ENCODE measurements around the gene DOCK1. TPM values are rescaled to one million over a fixed set of nuclear protein-coding genes. Genes with fewer than 3 reads are reported as not detected.

The DOCK1 gene
- total RNA-seq, 1 experiment from 2014 or later = 22.7 TPM

GRCh38 chr10:127343821-127344220 is 438.6 kb downstream of the DOCK1 start:
- in situ Hi-C loops (cut with HindIII; ENCODE audit: low pct_unique_long_range_greater_than_20kb, low sequenced_read_pairs) = no loop called here
- no peak for DNase-seq (ENCODE audit: low read depth, low spot score)

- no peak for DNase-seq (ENCODE audit: low read depth, low spot score)
- in situ Hi-C loops (cut with HindIII; ENCODE audit: low pct_unique_long_range_greater_than_20kb, low sequenced_read_pairs) = no loop called here
These were observed 439.1 kb downstream of the DOCK1 start for GRCh38 chr10:127344346-127344745.

GRCh38 chr10:127345231-127345965 is 440.2 kb downstream of the DOCK1 start:
- in situ Hi-C loops (cut with HindIII; ENCODE audit: low pct_unique_long_range_greater_than_20kb, low sequenced_read_pairs) = no loop called here
- no peak for DNase-seq (ENCODE audit: low read depth, low spot score)

GRCh38 chr10:127346604-127347003 is 441.4 kb downstream of the DOCK1 start:
- in situ Hi-C loops (cut with HindIII; ENCODE audit: low pct_unique_long_range_greater_than_20kb, low sequenced_read_pairs) = no loop called here
- no peak for DNase-seq (ENCODE audit: low read depth, low spot score)

- in situ Hi-C loops (cut with HindIII; ENCODE audit: low pct_unique_long_range_greater_than_20kb, low sequenced_read_pairs) = no loop called here
- peak; percentile 25 for DNase-seq (ENCODE audit: low read depth, low spot score)
These were observed 442.2 kb downstream of the DOCK1 start for GRCh38 chr10:127347202-127347959.

- in situ Hi-C loops (cut with HindIII; ENCODE audit: low pct_unique_long_range_greater_than_20kb, low sequenced_read_pairs) = no loop called here
- no peak for DNase-seq (ENCODE audit: low read depth, low spot score)
These were observed 444.5 kb downstream of the DOCK1 start for GRCh38 chr10:127349737-127350136.

- no peak for DNase-seq (ENCODE audit: low read depth, low spot score)
- in situ Hi-C loops (cut with HindIII; ENCODE audit: low pct_unique_long_range_greater_than_20kb, low sequenced_read_pairs) = no loop called here
These were observed 446.3 kb downstream of the DOCK1 start for GRCh38 chr10:127351542-127351941.

GRCh38 chr10:127353544-127353943 is 448.3 kb downstream of the DOCK1 start:
- DNase-seq (ENCODE audit: low read depth, low spot score) = no peak
- in situ Hi-C loops (cut with HindIII; ENCODE audit: low pct_unique_long_range_greater_than_20kb, low sequenced_read_pairs) = no loop called here

GRCh38 chr10:127354255-127354654 is 449.0 kb downstream of the DOCK1 start:
- no peak for DNase-seq (ENCODE audit: low read depth, low spot score)
- in situ Hi-C loops (cut with HindIII; ENCODE audit: low pct_unique_long_range_greater_than_20kb, low sequenced_read_pairs) = no loop called here

- DNase-seq (ENCODE audit: low read depth, low spot score) = no peak
- in situ Hi-C loops (cut with HindIII; ENCODE audit: low pct_unique_long_range_greater_than_20kb, low sequenced_read_pairs) = no loop called here
These were observed 449.8 kb downstream of the DOCK1 start for GRCh38 chr10:127354992-127355391.

- in situ Hi-C loops (cut with HindIII; ENCODE audit: low pct_unique_long_range_greater_than_20kb, low sequenced_read_pairs) = no loop called here
- no peak for DNase-seq (ENCODE audit: low read depth, low spot score)
These were observed 451.1 kb downstream of the DOCK1 start for GRCh38 chr10:127356360-127356759.

GRCh38 chr10:127357265-127357664 is 452.0 kb downstream of the DOCK1 start:
- no peak for DNase-seq (ENCODE audit: low read depth, low spot score)
- in situ Hi-C loops (cut with HindIII; ENCODE audit: low pct_unique_long_range_greater_than_20kb, low sequenced_read_pairs) = no loop called here

GRCh38 chr10:127358337-127358736 is 453.1 kb downstream of the DOCK1 start:
- no peak for DNase-seq (ENCODE audit: low read depth, low spot score)
- in situ Hi-C loops (cut with HindIII; ENCODE audit: low pct_unique_long_range_greater_than_20kb, low sequenced_read_pairs) = no loop called here

- DNase-seq (ENCODE audit: low read depth, low spot score) = no peak
- in situ Hi-C loops (cut with HindIII; ENCODE audit: low pct_unique_long_range_greater_than_20kb, low sequenced_read_pairs) = no loop called here
These were observed 458.8 kb downstream of the DOCK1 start for GRCh38 chr10:127364034-127364433.

GRCh38 chr10:127368101-127368500 is 462.9 kb downstream of the DOCK1 start:
- no peak for DNase-seq (ENCODE audit: low read depth, low spot score)
- in situ Hi-C loops (cut with HindIII; ENCODE audit: low pct_unique_long_range_greater_than_20kb, low sequenced_read_pairs) = no loop called here

- in situ Hi-C loops (cut with HindIII; ENCODE audit: low pct_unique_long_range_greater_than_20kb, low sequenced_read_pairs) = no loop called here
- DNase-seq (ENCODE audit: low read depth, low spot score) = no peak
These were observed 463.7 kb downstream of the DOCK1 start for GRCh38 chr10:127368929-127369328.

GRCh38 chr10:127370601-127371000 is 465.4 kb downstream of the DOCK1 start:
- in situ Hi-C loops (cut with HindIII; ENCODE audit: low pct_unique_long_range_greater_than_20kb, low sequenced_read_pairs) = no loop called here
- DNase-seq (ENCODE audit: low read depth, low spot score) = peak; percentile 1

GRCh38 chr10:127372361-127372760 is 467.1 kb downstream of the DOCK1 start:
- no peak for DNase-seq (ENCODE audit: low read depth, low spot score)
- in situ Hi-C loops (cut with HindIII; ENCODE audit: low pct_unique_long_range_greater_than_20kb, low sequenced_read_pairs) = no loop called here

- in situ Hi-C loops (cut with HindIII; ENCODE audit: low pct_unique_long_range_greater_than_20kb, low sequenced_read_pairs) = no loop called here
- no peak for DNase-seq (ENCODE audit: low read depth, low spot score)
These were observed 468.9 kb downstream of the DOCK1 start for GRCh38 chr10:127374074-127374680.
